Measurements from ENCODE around the gene ZYG11B.
"Not testable (repeated sequence)": the region's sequence is repeated elsewhere in the genome, so short reads cannot be mapped to it uniquely, and the experiment has no call there.

The ZYG11B gene

GRCh38 chr1:52759908-52760307 lies 33.7 kb downstream of the ZYG11B start:
- no peak for DNase-seq

GRCh38 chr1:52767596-52768280 lies 41.5 kb downstream of the ZYG11B start:
- no peak for DNase-seq

- DNase-seq: no peak
Measured at GRCh38 chr1:52769346-52770033, 43.2 kb downstream of the ZYG11B start.

- no peak for DNase-seq
Measured at GRCh38 chr1:52771384-52771783, 45.1 kb downstream of the ZYG11B start.

GRCh38 chr1:52786148-52786547 lies 59.9 kb downstream of the ZYG11B start:
- no peak for DNase-seq

GRCh38 chr1:52790429-52790828 lies 64.2 kb downstream of the ZYG11B start:
- DNase-seq: not testable (repeated sequence)

- no peak for DNase-seq
Measured at GRCh38 chr1:52792036-52792435, 65.8 kb downstream of the ZYG11B start.

GRCh38 chr1:52793717-52794116 lies 67.5 kb downstream of the ZYG11B start:
- not testable (repeated sequence) for DNase-seq

GRCh38 chr1:52795464-52795863 lies 69.2 kb downstream of the ZYG11B start:
- DNase-seq: no peak

GRCh38 chr1:52798331-52798730 lies 72.1 kb downstream of the ZYG11B start:
- no peak for DNase-seq

GRCh38 chr1:52801011-52801410 lies 74.8 kb downstream of the ZYG11B start:
- DNase-seq: no peak

GRCh38 chr1:52804083-52804482 lies 77.8 kb downstream of the ZYG11B start:
- DNase-seq: not testable (repeated sequence)

GRCh38 chr1:52814465-52814864 lies 88.2 kb downstream of the ZYG11B start:
- no peak for DNase-seq

- DNase-seq: not testable (repeated sequence)
Measured at GRCh38 chr1:52820830-52821229, 94.6 kb downstream of the ZYG11B start.

- DNase-seq: no peak
Measured at GRCh38 chr1:52825868-52826267, 99.6 kb downstream of the ZYG11B start.

GRCh38 chr1:52834798-52835197 lies 108.5 kb downstream of the ZYG11B start:
- no peak for DNase-seq

GRCh38 chr1:52836035-52836434 lies 109.8 kb downstream of the ZYG11B start:
- DNase-seq: no peak

GRCh38 chr1:52839175-52839574 lies 112.9 kb downstream of the ZYG11B start:
- not testable (repeated sequence) for DNase-seq

GRCh38 chr1:52842643-52843310 lies 116.5 kb downstream of the ZYG11B start, which contains the start of gene ZYG11A:
ZYG11A (plus strand) TSS chr1:52842760; CDS start chr1:52842884, 124 bp downstream.
- no peak for DNase-seq

GRCh38 chr1:52845119-52845518 lies 118.9 kb downstream of the ZYG11B start:
- DNase-seq: not testable (repeated sequence)

GRCh38 chr1:52848423-52848822 lies 122.2 kb downstream of the ZYG11B start:
- no peak for DNase-seq

GRCh38 chr1:52850951-52851350 lies 124.7 kb downstream of the ZYG11B start:
- DNase-seq: no peak

GRCh38 chr1:52852854-52853253 lies 126.6 kb downstream of the ZYG11B start:
- no peak for DNase-seq

- no peak for DNase-seq
Measured at GRCh38 chr1:52855584-52855983, 129.3 kb downstream of the ZYG11B start.

Measured in NK-92 treated with Interleukin-12 subunit alpha and Interleukin-12 subunit beta, amount 100 ng/mL, for 24 hours (cell line).